Left cardiac atrium (tissue), 4 donors: Measurements from ENCODE around the gene COL4A1. TPM values are rescaled to one million over a fixed set of nuclear protein-coding genes. Genes with fewer than 3 reads are reported as not detected.
A peak's percentile ranks its signal among the peaks of the same experiment; 100 is the strongest.

ENCODE experiments used
- ATAC-seq, 2 donors: fragments of 200-7000 bp; cut with Tn5 transposase; one replicate each; pipeline ENCODE4 v1.9.1; 2020; ENCODE audit warnings: mild to moderate bottlenecking in 2 of 2, moderate library complexity in 2 of 2
- DNase-seq: peaks from one replicate; pipeline ENCODE4 v3.0.0-alpha.2; 2020
- intact Hi-C, 2 donors: fragments of 100-400 bp; cut with DNase I; formaldehyde crosslinking; loops; one replicate each; pipeline versions ENCODE4 v1.14.1 to v1.15.1; 2022 to 2023
- total RNA-seq, 2 donors: library from RNA; stranded (reverse); fragmentation: NEBNext Ultra II Directional; extraction: Animal tissue kit (Norgen Biotek cat#: 25700); gene quantifications; one replicate each; pipeline ENCODE4 v1.2.1, GENCODE V29; 2021
- donor health status: DM: no; HTN: yes; CAD: no.
- donor health status: DM: no; HTN: yes; CAD: no; lungs with severe emphysema.
- donor health status: DM: yes; HTN: yes; CAD: no.
- donor health status: Dilated cardiomyopathy.

The COL4A1 gene
- total RNA-seq, 2 donors from 2014 or later = 210 to 456 TPM

DNA sequence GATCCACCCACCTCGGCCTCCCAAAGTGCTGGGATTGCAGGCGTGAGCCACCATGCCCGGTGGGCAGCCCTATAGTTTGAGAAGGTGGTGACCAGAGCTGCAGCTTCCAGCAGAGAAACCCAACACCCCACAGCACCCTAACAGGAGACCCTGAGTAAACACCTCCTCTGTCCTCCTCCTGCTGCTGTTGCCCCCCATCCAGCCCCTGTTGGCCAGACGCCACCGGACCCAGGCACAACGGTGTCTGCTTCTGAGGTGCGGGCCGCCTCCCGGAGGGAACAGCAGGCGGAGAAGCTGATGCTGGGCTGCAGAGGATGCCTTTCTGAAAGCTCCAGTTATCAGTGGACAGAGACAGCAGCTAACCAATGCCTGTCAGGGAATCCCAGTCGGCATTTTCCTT, 175.5 kb downstream of the COL4A1 start:
- ATAC-seq (no peak), DNase-seq (no peak)
- intact Hi-C loops = loop anchor here in 1 of 2 donors (10.0 kb wide), 1 partner anchor 267 kb away; no protein-coding TSS in a partner anchor

DNA sequence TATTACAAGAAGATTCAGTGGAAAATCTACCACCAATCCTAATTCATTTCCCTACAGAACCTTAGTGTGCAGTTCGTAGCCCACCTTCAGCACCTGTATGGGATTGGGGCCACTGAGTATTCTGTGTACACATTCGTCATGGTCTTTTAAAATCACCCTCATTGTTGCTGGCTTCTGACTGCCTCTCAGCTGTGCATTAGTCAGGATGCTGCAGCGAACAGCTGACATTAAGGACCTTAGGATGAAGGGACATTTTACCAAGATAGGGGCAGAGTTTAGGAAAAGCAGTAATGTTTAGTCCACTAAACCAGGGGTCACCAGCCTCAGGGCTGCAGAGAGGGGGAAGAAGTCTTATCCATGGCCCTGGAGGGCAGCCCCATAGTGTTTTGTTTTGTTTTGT, 176.5 kb downstream of the COL4A1 start:
- intact Hi-C loops = loop anchor here in 1 of 2 donors (10.0 kb wide), 1 partner anchor 266 kb away; no protein-coding TSS in a partner anchor
- ATAC-seq (no peak), DNase-seq (no peak)

DNA sequence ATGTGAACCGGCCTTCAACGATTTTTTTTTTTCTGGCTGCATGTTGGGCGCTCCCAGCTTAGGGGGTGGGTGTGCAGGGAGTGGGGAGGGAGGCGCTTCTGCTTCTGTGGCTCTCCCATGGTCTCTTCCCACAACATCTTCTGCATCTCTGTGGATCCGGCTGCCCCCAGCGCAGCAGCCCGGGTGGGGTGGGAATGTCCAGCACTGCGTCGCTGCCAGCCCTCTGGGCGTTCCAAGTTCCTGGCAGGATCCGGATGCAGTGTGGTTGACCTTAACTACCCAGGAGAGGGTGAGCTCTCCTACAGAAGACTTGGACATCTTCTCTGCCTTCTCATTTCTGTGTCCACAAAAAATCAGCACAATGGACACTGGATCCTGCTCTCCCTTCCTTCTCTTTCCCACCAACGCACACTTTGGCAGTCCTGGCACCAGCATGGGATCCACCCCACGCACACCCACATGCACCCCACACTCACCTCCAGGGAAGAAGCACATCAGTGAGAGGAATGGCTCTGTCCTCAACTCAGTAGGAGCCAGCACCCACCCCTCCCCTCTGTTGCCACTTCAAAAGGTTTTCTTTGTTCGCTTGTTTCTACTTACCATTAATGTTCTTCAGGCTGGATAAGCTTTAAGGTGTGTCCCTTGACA, 177.3 kb downstream of the COL4A1 start:
- intact Hi-C loops = loop anchor here in 1 of 2 donors (10.0 kb wide), 2 partner anchors 265 to 985 kb away; no protein-coding TSS in a partner anchor
- DNase-seq (no peak), ATAC-seq (no peak)

GRCh38 chr13:110129076-110129475, 177.9 kb downstream of the COL4A1 start:
- no peak for DNase-seq
- ATAC-seq = no peak
- intact Hi-C loops = loop anchor here in 1 of 2 donors (10.0 kb wide), 1 partner anchor 984 kb away; no protein-coding TSS in a partner anchor

DNA sequence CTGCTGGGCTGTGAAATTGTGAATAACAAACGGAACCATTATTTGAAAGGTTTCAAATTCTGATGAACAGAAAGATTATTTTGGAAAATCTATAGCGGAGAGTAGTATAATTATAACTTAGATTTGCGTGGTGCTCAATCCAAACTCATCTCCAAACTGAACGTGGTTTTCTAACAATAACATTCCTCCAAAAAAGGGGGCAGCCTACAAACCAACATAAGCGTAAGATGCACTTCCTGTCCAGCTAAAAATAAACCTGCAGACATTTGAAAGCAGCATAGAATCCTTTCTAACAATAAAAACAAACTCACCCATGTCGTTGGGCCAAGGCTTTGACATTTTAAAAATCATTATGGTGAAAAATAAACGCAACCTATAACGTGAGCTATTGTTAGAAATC, 178.4 kb downstream of the COL4A1 start:
- no peak for ATAC-seq
- DNase-seq = no peak
- intact Hi-C loops = loop anchor here in 1 of 2 donors (10.0 kb wide), 1 partner anchor 984 kb away; no protein-coding TSS in a partner anchor

DNA sequence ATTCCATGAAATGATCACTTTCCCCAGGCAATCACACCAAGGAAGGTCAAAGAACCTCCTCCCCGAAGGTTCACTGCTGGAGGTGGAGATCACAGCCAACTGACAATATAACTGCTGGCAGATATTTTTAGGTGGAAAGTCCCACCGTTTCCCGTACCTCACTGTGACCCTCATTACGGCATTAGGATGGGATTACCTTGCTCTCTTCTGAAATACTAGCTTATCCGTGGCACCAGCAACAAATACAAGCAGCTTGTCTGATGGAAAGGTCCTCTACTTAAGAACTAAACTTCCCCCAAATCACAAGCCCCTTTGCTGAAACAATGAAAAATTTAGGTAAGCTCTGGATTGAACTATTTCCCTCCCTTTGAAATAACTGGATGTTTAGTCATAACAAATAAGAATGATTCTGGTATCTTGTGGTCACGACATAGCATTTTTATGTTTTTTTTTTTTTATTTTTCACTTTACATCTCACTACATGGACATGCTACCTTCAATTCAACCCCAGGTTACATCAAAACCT, 178.9 kb downstream of the COL4A1 start:
- DNase-seq (no peak), ATAC-seq (no peak)
- intact Hi-C loops = loop anchor here in 1 of 2 donors (10.0 kb wide), 1 partner anchor 983 kb away; no protein-coding TSS in a partner anchor

- ATAC-seq (peak; percentile 78 to 88), DNase-seq (peak; percentile 71)
- intact Hi-C loops = loop anchor here in 1 of 2 donors (10.0 kb wide), 1 partner anchor 982 kb away; no protein-coding TSS in a partner anchor
Observed at GRCh38 chr13:110126391-110126961, 180.5 kb downstream of the COL4A1 start.

- ATAC-seq (peak in 1 of 2 donors; percentile 26), DNase-seq (no peak)
- intact Hi-C loops = loop anchor here in 1 of 2 donors (10.0 kb wide), 1 partner anchor 981 kb away; no protein-coding TSS in a partner anchor
Observed at GRCh38 chr13:110125613-110126272, 181.2 kb downstream of the COL4A1 start.

DNA sequence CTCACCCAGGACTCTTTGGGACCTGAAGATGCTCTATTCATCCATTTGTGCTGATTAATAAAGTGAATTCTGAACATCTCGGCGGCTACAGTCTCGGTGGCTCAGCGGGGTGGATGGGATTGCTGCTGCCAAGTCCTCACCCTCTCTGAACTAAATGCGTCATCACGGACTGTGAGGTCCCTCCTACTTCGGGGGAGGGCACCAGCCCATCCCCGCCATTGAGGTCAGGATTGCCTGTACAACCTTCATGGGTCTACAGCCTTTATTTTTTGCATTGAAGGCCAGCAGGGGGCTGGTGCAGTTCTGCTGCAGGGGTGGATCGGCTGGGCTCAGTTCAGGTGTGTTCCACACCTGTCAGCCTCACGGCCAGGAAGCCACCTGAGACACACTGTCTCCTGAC, 181.8 kb downstream of the COL4A1 start:
- ATAC-seq (no peak), DNase-seq (no peak)
- intact Hi-C loops = loop anchor here in 1 of 2 donors (10.0 kb wide), 1 partner anchor 980 kb away; no protein-coding TSS in a partner anchor

GRCh38 chr13:110124201-110124940, 182.6 kb downstream of the COL4A1 start:
- no peak for DNase-seq
- intact Hi-C loops = loop anchor here in 1 of 2 donors (10.0 kb wide), 1 partner anchor 980 kb away; no protein-coding TSS in a partner anchor
- ATAC-seq = no peak

DNA sequence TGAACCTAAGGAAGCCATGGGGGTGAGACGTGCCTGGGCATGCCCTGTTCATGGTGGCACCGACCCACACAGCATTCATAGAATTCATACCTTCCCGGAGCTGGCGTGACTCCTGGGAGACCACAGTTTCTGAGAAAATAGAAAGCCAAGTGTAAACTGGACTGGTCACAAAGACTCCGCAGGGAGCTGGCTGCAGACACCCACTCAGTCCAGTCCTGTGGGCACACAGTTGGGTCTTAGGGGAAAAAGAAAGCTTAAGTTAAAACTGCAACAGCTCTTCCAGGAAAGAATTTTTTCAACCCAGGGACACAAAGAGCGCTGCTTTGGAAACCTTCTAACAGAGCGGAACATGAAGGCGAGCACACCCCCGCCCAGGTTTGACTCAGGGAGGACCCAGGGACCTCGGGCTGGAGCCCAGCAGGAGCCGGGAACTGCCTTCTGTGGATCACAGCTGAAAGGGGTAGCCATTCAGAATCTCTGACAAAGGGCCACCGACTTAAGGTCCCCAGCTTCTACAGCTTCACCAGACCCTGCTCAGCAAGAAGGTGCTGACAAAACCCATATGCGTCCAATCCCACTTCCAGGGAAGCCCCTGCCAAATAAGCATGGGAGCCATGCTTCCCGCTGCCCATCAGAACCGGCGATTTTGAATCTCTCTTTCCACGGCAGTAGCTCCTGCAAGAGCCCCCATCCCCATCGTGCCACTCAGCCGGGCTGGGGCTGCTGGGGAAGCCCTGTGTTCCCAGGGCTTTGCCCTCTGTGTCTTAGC, 183.7 kb downstream of the COL4A1 start:
- intact Hi-C loops = loop anchor here in 1 of 2 donors (10.0 kb wide), 1 partner anchor 978 kb away; no protein-coding TSS in a partner anchor
- ATAC-seq (no peak), DNase-seq (no peak)

DNA sequence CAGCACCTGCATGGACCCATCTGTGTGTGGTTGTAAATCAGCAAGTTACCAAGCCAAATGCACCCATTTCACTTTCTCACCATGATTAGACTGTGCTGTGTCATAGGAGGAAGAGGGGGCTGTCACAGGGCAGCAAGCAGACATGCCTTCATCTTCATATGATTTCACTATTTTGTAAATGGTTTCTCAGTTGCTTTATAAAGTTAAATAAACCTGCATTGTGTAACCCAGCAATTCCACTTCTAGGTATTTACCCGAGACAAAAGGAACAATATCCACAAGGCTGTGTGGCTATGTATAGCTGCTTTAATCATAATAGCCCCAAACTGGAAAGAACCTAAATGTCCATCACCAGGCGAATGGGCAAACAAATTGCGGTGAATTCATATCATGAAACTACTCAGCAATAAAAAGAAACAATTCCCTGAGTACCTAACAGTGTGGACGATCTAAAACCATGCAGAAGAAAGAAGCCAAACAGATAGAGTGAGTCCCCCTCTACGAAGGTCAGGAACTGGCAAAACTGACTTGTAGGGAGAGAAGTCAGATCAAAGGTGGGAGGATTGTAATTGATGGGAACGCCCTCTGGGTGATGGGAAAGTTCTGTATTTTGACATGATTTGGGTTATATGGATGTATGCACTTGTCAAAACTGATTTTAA, 185.4 kb downstream of the COL4A1 start:
- DNase-seq (no peak), ATAC-seq (no peak)
- intact Hi-C loops = loop anchor here in 1 of 2 donors (10.0 kb wide), 1 partner anchor 977 kb away; no protein-coding TSS in a partner anchor

DNA sequence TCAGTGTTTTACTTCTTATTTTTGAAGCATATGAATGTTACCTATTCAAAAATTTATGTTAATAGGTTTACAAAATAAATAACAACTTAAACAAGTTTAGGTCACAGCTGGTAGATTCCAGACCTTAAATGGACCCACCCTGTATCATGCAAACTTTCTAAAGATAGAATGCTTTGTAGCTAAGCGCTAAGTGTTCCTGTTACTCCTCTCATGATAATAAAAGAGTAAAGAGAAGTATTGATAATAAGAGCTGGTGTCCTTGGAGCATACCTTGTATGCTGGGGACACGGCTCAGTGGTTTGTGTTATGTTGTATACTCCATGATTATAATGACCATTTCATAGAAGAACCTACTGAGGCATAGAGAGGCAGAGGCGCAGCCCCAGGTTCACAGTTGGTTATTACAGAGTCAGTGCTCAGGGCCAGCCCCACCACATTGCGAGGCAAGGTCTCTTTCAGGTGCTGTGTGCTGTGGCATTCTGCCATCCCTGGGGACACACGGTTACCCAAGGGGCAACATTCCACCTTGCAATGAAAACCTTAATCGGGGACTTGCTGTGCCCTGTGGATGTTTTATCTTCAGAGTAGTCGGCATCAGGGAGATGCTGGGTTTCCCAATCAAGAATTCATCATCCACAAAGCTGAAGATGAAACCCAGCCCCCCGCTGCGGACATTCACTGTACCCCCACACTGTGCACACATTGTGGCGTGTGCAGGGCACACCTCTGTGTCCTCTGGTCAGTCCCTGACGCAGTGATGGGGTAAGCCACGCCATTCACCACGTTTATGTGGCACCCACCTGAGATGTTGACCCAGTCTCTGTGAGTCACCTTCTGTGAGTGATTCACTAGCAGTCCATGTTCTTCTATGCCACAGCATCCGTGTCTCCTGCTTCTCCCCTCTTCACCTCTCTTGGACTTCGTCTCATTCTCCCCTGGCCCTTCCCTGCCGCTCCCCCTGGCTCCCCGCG, 186.7 kb downstream of the COL4A1 start:
- peak in 1 of 2 donors; percentile 16 for ATAC-seq
- intact Hi-C loops = loop anchor here in 1 of 2 donors (10.0 kb wide), 1 partner anchor 975 kb away; no protein-coding TSS in a partner anchor
- no peak for DNase-seq

DNA sequence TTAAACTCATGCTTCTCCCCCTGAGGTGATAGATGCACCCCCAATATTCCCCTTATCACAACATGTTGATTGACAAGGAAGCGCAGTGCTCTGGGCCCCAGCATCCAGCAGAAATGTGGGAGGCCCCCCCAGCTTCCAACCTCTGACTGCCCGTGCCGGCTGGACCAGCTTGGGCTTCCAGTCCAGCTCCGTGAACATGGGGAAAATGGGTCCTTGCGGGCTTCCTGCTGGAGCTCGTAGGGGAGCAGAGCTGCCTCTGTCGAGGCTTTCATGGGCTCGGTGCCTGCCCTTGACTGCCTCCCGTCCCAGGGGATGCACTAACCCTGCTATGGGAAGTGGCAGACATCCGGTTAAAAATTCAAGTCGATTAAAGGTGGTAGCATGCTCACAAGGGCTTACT, 188.9 kb downstream of the COL4A1 start:
- ATAC-seq = no peak
- intact Hi-C loops = no loop called here
- no peak for DNase-seq

DNA sequence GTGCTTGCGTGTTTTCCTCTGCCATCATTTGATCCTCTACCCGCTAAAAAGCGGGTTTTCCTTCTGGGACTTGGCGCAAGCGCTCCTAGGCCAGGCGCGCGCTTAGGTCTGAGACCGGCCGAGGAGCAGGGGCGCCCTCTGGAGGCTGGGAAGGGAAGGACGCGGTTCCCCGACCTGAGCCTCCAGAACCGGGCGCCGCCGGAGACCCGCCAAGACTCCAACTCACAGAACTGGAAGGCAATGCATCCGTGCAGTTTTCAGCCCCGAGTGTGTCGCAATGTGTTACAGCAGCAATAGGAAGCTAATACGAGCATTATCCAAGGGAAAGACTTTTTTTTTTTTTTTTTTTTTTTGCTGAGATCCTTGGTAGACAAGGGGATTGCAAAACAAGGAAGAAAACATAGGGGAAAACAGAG, 190.9 kb downstream of the COL4A1 start:
- ATAC-seq (peak; percentile 56 to 80), DNase-seq (peak; percentile 74)
- intact Hi-C loops = no loop called here

DNA sequence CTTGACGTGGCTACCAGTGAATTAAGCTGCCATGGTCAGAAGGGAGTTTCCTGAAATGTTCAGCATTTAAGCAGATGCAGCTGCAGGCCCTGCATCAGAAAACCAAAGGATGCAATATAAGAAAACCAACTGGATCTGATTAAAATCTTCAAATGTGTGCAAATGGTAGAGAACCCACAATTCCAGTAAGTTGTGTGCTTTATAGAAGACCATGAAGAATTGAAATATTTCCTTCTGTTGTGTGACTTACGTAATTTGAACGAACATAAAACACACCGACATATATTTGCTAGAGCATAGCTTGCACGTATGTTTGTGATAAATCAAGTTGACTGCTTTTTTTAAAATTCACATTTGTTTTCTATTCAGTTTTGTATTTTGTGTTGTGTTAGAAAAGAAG, 191.4 kb downstream of the COL4A1 start:
- ATAC-seq = no peak
- intact Hi-C loops = no loop called here

More for the DNA sequence above, 191.4 kb downstream of the COL4A1 start:
- DNase-seq = no peak
